Stimulated activated CD4-positive, alpha-beta T cell treated with anti-CD3 and anti-CD28 coated beads, Interleukin-15, amount 100 ng/mL, for 24 hours (primary cell): Measurements from ENCODE around the gene SDC1.

ENCODE experiments used
- DNase-seq: peaks from one replicate; pipeline ENCODE4 v3.0.0-alpha.2; 2020

SDC1 gene

GRCh38 chr2:20212871-20213503, 11.9 kb downstream of the SDC1 start:
- DNase-seq, result no peak

- no peak for DNase-seq
These were observed 12.5 kb downstream of the SDC1 start for GRCh38 chr2:20212459-20212870.

GRCh38 chr2:20211860-20212458, 13.0 kb downstream of the SDC1 start:
- DNase-seq, result no peak

- no peak for DNase-seq
These were observed 13.5 kb downstream of the SDC1 start for GRCh38 chr2:20211420-20211819.

- no peak for DNase-seq
These were observed 14.5 kb downstream of the SDC1 start for GRCh38 chr2:20210462-20210861.

GRCh38 chr2:20209373-20210109, 15.4 kb downstream of the SDC1 start:
- DNase-seq, result no peak

- DNase-seq, result no peak
These were observed 16.5 kb downstream of the SDC1 start for GRCh38 chr2:20208476-20208859.

- no peak for DNase-seq
These were observed 17.9 kb downstream of the SDC1 start for GRCh38 chr2:20207051-20207450.

GRCh38 chr2:20205915-20206524, 18.9 kb downstream of the SDC1 start:
- no peak for DNase-seq

- no peak for DNase-seq
These were observed 19.9 kb downstream of the SDC1 start for GRCh38 chr2:20205069-20205468.

GRCh38 chr2:20203521-20204225, 21.3 kb downstream of the SDC1 start:
- no peak for DNase-seq

GRCh38 chr2:20203072-20203471, 21.9 kb downstream of the SDC1 start:
- DNase-seq, result no peak

- no peak for DNase-seq
These were observed 23.3 kb downstream of the SDC1 start for GRCh38 chr2:20201671-20202070.

GRCh38 chr2:20200697-20201555, 24.0 kb downstream of the SDC1 start:
- DNase-seq, result no peak

- no peak for DNase-seq
These were observed 25.2 kb downstream of the SDC1 start for GRCh38 chr2:20199633-20200270.

GRCh38 chr2:20198796-20199632, 25.9 kb downstream of the SDC1 start:
- DNase-seq, result no peak

GRCh38 chr2:20198001-20198400, 26.9 kb downstream of the SDC1 start:
- DNase-seq, result no peak

- no peak for DNase-seq
These were observed 27.7 kb downstream of the SDC1 start for GRCh38 chr2:20197192-20197591.

GRCh38 chr2:20196657-20197161, 28.2 kb downstream of the SDC1 start:
- no peak for DNase-seq

- no peak for DNase-seq
These were observed 28.8 kb downstream of the SDC1 start for GRCh38 chr2:20196053-20196656.
